ENCODE measurements around the gene SPINDOC. TPM values are rescaled to one million over a fixed set of nuclear protein-coding genes. Genes with fewer than 3 reads are reported as not detected.
"Not testable (repeated sequence)": the region's sequence is repeated elsewhere in the genome, so short reads cannot be mapped to it uniquely, and the experiment has no call there.

Gene SPINDOC
- total RNA-seq, 1 donor from 2014 or later = 32.2 TPM

DNA sequence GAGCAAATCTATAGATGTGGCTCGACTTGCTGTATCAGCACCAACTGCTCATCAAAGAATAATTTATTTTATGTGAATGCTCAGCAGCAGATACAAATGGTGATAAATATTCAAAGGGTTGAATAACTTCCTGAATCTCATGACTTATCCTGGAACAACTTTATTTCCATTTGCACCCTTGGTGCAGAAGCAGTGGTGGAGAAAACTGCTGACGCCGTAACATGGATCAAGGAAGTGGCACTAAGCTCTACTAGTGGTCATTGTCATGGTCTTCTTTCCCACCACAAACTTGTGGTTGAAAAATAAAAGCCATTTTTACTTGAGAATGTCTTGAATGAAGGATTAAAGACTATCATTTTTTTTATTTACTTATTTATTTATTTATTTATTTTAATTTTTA, 40.2 kb downstream of the SPINDOC start:
- no peak for DNase-seq (ENCODE audit: low spot score)
- H3K27me3 Mint-ChIP-seq (ENCODE audit: low read depth) = no peaks in the 10 kb centered on the region
- no peak overlapping the region for H3K27ac Mint-ChIP-seq (ENCODE audit: unreplicated experiment)
- no peak overlapping the region for H3K4me3 Mint-ChIP-seq (ENCODE audit: unreplicated experiment)
- peaks cover 2% of the 10 kb centered on the region for H3K36me3 Mint-ChIP-seq (ENCODE audit: low read depth)
- peaks cover 11% of the 10 kb centered on the region for H3K4me1 Mint-ChIP-seq (ENCODE audit: low read depth)
- H3K9me3 Mint-ChIP-seq (ENCODE audit: low read depth) = no peaks in the 10 kb centered on the region
- TF ChIP-seq, protein P1, sequence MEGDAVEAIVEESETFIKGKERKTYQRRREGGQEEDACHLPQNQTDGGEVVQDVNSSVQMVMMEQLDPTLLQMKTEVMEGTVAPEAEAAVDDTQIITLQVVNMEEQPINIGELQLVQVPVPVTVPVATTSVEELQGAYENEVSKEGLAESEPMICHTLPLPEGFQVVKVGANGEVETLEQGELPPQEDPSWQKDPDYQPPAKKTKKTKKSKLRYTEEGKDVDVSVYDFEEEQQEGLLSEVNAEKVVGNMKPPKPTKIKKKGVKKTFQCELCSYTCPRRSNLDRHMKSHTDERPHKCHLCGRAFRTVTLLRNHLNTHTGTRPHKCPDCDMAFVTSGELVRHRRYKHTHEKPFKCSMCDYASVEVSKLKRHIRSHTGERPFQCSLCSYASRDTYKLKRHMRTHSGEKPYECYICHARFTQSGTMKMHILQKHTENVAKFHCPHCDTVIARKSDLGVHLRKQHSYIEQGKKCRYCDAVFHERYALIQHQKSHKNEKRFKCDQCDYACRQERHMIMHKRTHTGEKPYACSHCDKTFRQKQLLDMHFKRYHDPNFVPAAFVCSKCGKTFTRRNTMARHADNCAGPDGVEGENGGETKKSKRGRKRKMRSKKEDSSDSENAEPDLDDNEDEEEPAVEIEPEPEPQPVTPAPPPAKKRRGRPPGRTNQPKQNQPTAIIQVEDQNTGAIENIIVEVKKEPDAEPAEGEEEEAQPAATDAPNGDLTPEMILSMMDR (IDR thresholded peaks at IDR 0.05) = no peak

DNA sequence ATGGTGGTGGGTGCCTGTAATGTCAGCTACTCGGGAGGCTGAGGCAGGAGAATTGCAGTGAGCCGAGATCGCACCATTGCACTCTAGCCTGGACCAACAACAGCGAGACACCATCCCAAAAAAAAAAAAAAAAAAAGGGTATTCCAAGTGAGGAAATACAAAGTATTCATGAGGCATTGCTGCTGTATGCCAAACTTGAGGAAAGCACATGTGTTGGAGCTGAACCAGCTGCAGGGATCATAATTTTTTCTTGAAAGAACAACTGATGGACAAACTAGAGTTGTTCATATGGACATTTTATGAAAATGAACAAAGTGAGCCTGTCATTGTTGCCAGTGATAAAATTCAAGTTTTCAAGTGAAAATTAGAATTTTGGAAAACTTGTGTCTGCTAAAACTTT, 41.4 kb downstream of the SPINDOC start:
- no peaks in the 10 kb centered on the region for H3K9me3 Mint-ChIP-seq (ENCODE audit: low read depth)

DNA sequence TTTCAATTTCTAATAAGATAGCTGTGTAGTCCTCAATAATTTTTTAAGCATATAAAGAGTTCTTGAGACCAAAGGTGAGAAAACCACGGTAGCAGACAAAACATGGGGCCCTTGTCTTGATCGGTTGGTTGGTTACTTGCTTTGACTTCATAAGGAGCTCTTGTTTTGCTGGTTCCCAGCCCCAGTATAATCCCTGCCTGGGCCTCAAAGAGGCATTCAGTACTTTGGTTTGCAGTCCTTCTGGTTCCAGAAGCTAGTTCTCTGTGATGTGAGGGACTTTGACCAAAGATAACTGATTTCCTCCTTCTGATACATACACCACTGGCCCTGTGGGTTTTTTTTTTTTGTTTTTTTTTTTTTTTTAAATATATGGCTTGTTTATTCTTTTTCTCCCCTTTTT, 42.7 kb downstream of the SPINDOC start:
- Mint-ChIP-seq H3K27me3 (ENCODE audit: low read depth) (no peaks in the 10 kb centered on the region), H3K4me1 (ENCODE audit: low read depth) (peaks cover 18% of the 10 kb centered on the region), H3K9me3 (ENCODE audit: low read depth) (no peaks in the 10 kb centered on the region), H3K36me3 (ENCODE audit: low read depth) (peaks cover 2% of the 10 kb centered on the region), H3K4me3 (ENCODE audit: unreplicated experiment) (no peak overlapping the region), H3K27ac (ENCODE audit: unreplicated experiment) (no peak overlapping the region)
- TF ChIP-seq, protein P1 (IDR thresholded peaks at IDR 0.05) = no peak
- DNase-seq (ENCODE audit: low spot score) = no peak

More for the DNA sequence above, 41.4 kb downstream of the SPINDOC start:
- Mint-ChIP-seq H3K4me1 (ENCODE audit: low read depth) (peaks cover 19% of the 10 kb centered on the region), H3K27me3 (ENCODE audit: low read depth) (no peaks in the 10 kb centered on the region), H3K4me3 (ENCODE audit: unreplicated experiment) (no peak overlapping the region), H3K36me3 (ENCODE audit: low read depth) (peaks cover 2% of the 10 kb centered on the region), H3K27ac (ENCODE audit: unreplicated experiment) (no peak overlapping the region)
- TF ChIP-seq, protein P1 (IDR thresholded peaks at IDR 0.05) = no peak
- no peak for DNase-seq (ENCODE audit: low spot score)

DNA sequence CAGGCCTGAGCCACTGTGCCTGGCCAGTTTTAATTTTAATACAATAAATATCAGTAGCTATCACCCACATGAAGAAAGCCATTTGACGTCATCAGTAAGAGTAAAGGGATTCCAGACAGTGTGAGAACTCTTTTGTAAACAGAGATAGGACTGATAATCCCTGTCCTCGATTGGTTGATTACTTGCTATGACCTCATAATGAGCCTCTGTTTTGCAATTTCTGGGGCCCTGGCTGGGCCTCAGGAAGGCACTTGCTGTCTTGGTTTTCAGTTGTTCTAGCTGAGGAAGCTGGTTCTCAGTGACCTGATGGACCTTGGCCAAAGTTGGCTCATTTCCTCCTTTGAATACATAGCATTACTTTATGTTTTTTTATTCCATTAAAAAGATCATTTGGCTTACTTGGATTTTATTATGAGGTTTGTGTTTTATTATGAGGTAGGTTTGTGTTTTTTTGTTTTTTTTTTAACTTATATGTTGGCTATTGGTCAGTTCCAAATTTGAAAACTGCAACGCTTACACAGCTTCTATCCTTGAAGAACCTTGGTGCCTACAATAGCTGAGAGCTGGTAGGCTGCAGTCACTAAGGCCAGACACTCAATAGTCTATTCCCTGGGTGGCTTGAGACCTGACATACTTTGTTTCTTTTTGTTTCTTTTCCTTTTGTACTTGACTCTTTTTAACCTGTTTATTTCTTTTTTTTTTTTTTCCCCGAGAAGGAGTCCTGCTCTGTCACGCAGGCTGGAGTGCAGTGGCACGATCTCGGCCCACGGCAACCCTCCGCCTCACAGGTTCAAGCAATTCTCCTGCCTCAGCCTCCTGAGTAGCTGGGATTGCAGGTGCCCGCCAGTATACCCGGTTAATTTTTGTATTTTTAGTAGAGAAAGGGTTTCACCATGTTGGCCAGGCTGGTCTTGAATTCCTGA, 45.6 kb downstream of the SPINDOC start:
- H3K4me3 Mint-ChIP-seq (ENCODE audit: unreplicated experiment) = no peak overlapping the region
- no peaks in the 10 kb centered on the region for H3K9me3 Mint-ChIP-seq (ENCODE audit: low read depth)
- no peak for DNase-seq (ENCODE audit: low spot score)
- H3K27ac Mint-ChIP-seq (ENCODE audit: unreplicated experiment) = peak overlapping the region; percentile 45
- H3K36me3 Mint-ChIP-seq (ENCODE audit: low read depth) = peaks cover 2% of the 10 kb centered on the region
- no peaks in the 10 kb centered on the region for H3K27me3 Mint-ChIP-seq (ENCODE audit: low read depth)
- TF ChIP-seq, protein P1 (IDR thresholded peaks at IDR 0.05) = no peak
- peaks cover 16% of the 10 kb centered on the region for H3K4me1 Mint-ChIP-seq (ENCODE audit: low read depth)

DNA sequence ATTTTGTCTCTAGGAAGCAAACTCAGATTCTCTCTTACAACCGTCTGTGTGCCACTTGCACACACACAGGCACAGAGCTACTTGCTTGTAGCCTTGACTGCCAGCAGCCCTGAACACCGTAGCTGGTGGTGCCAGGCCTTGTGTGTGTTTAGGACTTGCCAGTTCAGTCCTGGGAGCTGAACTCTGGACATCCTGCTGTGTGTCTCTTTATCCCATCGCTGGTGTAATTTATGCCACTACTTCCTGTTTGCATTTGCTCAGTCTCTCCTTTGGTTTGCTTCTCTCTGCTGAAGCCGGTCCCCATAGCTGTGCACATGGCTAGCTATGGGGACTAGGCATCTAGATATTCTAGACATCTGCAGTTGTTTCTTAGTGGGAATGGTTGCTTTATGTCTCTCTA, 49.7 kb downstream of the SPINDOC start:
- H3K36me3 Mint-ChIP-seq (ENCODE audit: low read depth) = peaks cover 2% of the 10 kb centered on the region
- no peak overlapping the region for H3K4me3 Mint-ChIP-seq (ENCODE audit: unreplicated experiment)
- no peaks in the 10 kb centered on the region for H3K9me3 Mint-ChIP-seq (ENCODE audit: low read depth)
- DNase-seq (ENCODE audit: low spot score) = no peak
- TF ChIP-seq, protein P1 (IDR thresholded peaks at IDR 0.05) = no peak
- H3K27me3 Mint-ChIP-seq (ENCODE audit: low read depth) = no peaks in the 10 kb centered on the region
- H3K4me1 Mint-ChIP-seq (ENCODE audit: low read depth) = peaks cover 29% of the 10 kb centered on the region
- H3K27ac Mint-ChIP-seq (ENCODE audit: unreplicated experiment) = peak overlapping the region; percentile 72

DNA sequence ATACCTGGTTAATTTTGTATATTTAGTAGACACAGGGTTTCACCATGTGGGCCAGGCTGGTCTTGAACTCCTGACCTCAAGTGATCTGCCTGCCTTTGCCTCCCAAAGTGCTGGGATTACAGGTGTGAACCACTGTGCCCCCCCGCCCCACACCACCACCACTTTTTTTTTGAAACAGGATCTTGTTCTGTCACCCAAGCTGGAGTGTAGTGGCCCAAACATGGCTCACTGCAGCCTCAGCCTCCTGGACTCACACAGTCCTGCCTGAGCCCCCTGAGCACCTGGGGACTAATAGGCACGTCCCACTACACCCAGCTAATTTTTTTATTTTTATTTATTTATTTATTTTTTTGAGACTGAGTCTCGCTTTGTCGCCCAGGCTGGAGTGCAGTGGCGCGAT, 50.4 kb downstream of the SPINDOC start:
- H3K27me3 Mint-ChIP-seq (ENCODE audit: low read depth); H3K36me3 Mint-ChIP-seq (ENCODE audit: low read depth); H3K27ac Mint-ChIP-seq (ENCODE audit: unreplicated experiment); DNase-seq (ENCODE audit: low spot score); H3K4me3 Mint-ChIP-seq (ENCODE audit: unreplicated experiment); H3K9me3 Mint-ChIP-seq (ENCODE audit: low read depth): not testable (repeated sequence)
- peaks cover 33% of the 10 kb centered on the region for H3K4me1 Mint-ChIP-seq (ENCODE audit: low read depth)
